ENCODE results near the gene CATSPERZ. TPM values are rescaled to one million over a fixed set of nuclear protein-coding genes. Genes with fewer than 3 reads are reported as not detected.

CATSPERZ gene
- total RNA-seq, 2 donors from 2014 or later: 0.53 to 1.1 TPM

GRCh38 chr11:64331569-64332371, 31.6 kb downstream of the CATSPERZ start:
- peaks cover 20% of the 10 kb centered on the region for H3K4me1 Mint-ChIP-seq (ENCODE audit: low read depth)
- peak; percentile 89 to 92 for DNase-seq
- H3K9me3 Mint-ChIP-seq: no peaks in the 10 kb centered on the region
- no peaks in the 10 kb centered on the region for H3K36me3 Mint-ChIP-seq (ENCODE audit: insufficient read depth in 2 of 2)
- peak overlapping the region; percentile 6 for H3K27ac Mint-ChIP-seq
- H3K4me3 Mint-ChIP-seq: peak overlapping the region; percentile 32 to 40
- H3K27me3 Mint-ChIP-seq (ENCODE audit: low read depth): no peaks in the 10 kb centered on the region
- peak; percentile 88 to 91 for ATAC-seq (replicated peaks in 1 of 2)

GRCh38 chr11:64333556-64333955, 33.4 kb downstream of the CATSPERZ start:
- Mint-ChIP-seq H3K36me3 (ENCODE audit: insufficient read depth in 2 of 2) (peaks cover 0 to 5% of the 10 kb centered on the region in 2 donors), H3K4me3 (no peak overlapping the region), H3K9me3 (no peaks in the 10 kb centered on the region), H3K4me1 (ENCODE audit: low read depth) (peaks cover 30% of the 10 kb centered on the region), H3K27ac (no peak overlapping the region), H3K27me3 (ENCODE audit: low read depth) (no peaks in the 10 kb centered on the region)
- DNase-seq (no peak), ATAC-seq (replicated peaks in 1 of 2) (no peak)

GRCh38 chr11:64334764-64335735, 34.9 kb downstream of the CATSPERZ start:
- Mint-ChIP-seq H3K27me3 (ENCODE audit: low read depth) (no peaks in the 10 kb centered on the region), H3K4me3 (peak overlapping the region; percentile 17 to 42), H3K9me3 (no peaks in the 10 kb centered on the region), H3K36me3 (ENCODE audit: insufficient read depth in 2 of 2) (peaks cover 0 to 9% of the 10 kb centered on the region in 2 donors), H3K27ac (peak overlapping the region; percentile 68), H3K4me1 (ENCODE audit: low read depth) (peaks cover 44% of the 10 kb centered on the region)
- ATAC-seq (replicated peaks in 1 of 2) (peak; percentile 73 to 75), DNase-seq (peak; percentile 62 to 76)

GRCh38 chr11:64337538-64338249, 37.5 kb downstream of the CATSPERZ start:
- Mint-ChIP-seq H3K27me3 (ENCODE audit: low read depth) (no peaks in the 10 kb centered on the region), H3K9me3 (no peaks in the 10 kb centered on the region), H3K36me3 (ENCODE audit: insufficient read depth in 2 of 2) (peaks cover 0 to 12% of the 10 kb centered on the region in 2 donors), H3K4me1 (ENCODE audit: low read depth) (peaks cover 56% of the 10 kb centered on the region), H3K4me3 (peak overlapping the region in 1 of 2 donors; percentile 87), H3K27ac (peak overlapping the region; percentile 48)
- DNase-seq: no peak
- ATAC-seq (replicated peaks in 1 of 2): no peak

- no peak for ATAC-seq (replicated peaks in 1 of 2)
- peak overlapping the region; percentile 82 for H3K27ac Mint-ChIP-seq
- peaks cover 60% of the 10 kb centered on the region for H3K4me1 Mint-ChIP-seq (ENCODE audit: low read depth)
- H3K9me3 Mint-ChIP-seq: no peaks in the 10 kb centered on the region
- peak overlapping the region; percentile 87 to 96 for H3K4me3 Mint-ChIP-seq
- DNase-seq: no peak
- peaks cover 0 to 12% of the 10 kb centered on the region in 2 donors for H3K36me3 Mint-ChIP-seq (ENCODE audit: insufficient read depth in 2 of 2)
- no peaks in the 10 kb centered on the region for H3K27me3 Mint-ChIP-seq (ENCODE audit: low read depth)
Observed at GRCh38 chr11:64338716-64339115, 38.6 kb downstream of the CATSPERZ start.

GRCh38 chr11:64339286-64339685, 39.1 kb downstream of the CATSPERZ start:
- DNase-seq (no peak), ATAC-seq (replicated peaks in 1 of 2) (no peak)
- no peaks in the 10 kb centered on the region for H3K27me3 Mint-ChIP-seq (ENCODE audit: low read depth)
- H3K36me3 Mint-ChIP-seq (ENCODE audit: insufficient read depth in 2 of 2): peaks cover 0 to 12% of the 10 kb centered on the region in 2 donors
- peak overlapping the region; percentile 87 to 96 for H3K4me3 Mint-ChIP-seq
- peak overlapping the region; percentile 82 for H3K27ac Mint-ChIP-seq
- H3K4me1 Mint-ChIP-seq (ENCODE audit: low read depth): peaks cover 60% of the 10 kb centered on the region
- H3K9me3 Mint-ChIP-seq: no peaks in the 10 kb centered on the region

- peaks cover 58% of the 10 kb centered on the region for H3K4me1 Mint-ChIP-seq (ENCODE audit: low read depth)
- ATAC-seq (replicated peaks in 1 of 2) (peak; percentile 78 to 83), DNase-seq (peak; percentile 89)
- H3K9me3 Mint-ChIP-seq: no peaks in the 10 kb centered on the region
- H3K27ac Mint-ChIP-seq: peak within 1 kb of the TSS; percentile 97
- peak within 1 kb of the TSS; percentile 87 to 96 for H3K4me3 Mint-ChIP-seq
- peaks cover 0 to 13% of the 10 kb centered on the region in 2 donors for H3K36me3 Mint-ChIP-seq (ENCODE audit: insufficient read depth in 2 of 2)
- H3K27me3 Mint-ChIP-seq (ENCODE audit: low read depth): no peaks in the 10 kb centered on the region
Observed at GRCh38 chr11:64339754-64340408, 39.7 kb downstream of the CATSPERZ start, which contains the start of gene CCDC88B. Gene CCDC88B (plus strand): TSS chr11:64340204. CDS start chr11:64340267, 63 bp downstream.

- no peaks in the 10 kb centered on the region for H3K9me3 Mint-ChIP-seq
- H3K27me3 Mint-ChIP-seq (ENCODE audit: low read depth): no peaks in the 10 kb centered on the region
- H3K27ac Mint-ChIP-seq: peak overlapping the region; percentile 97
- peak; percentile 55 to 56 for ATAC-seq (replicated peaks in 1 of 2)
- H3K36me3 Mint-ChIP-seq (ENCODE audit: insufficient read depth in 2 of 2): peaks cover under 1 to 17% of the 10 kb centered on the region in 2 donors
- peak; percentile 86 to 87 for DNase-seq
- peaks cover 58% of the 10 kb centered on the region for H3K4me1 Mint-ChIP-seq (ENCODE audit: low read depth)
- peak overlapping the region; percentile 87 to 96 for H3K4me3 Mint-ChIP-seq
Observed at GRCh38 chr11:64340671-64341335, 40.6 kb downstream of the CATSPERZ start.

GRCh38 chr11:64341429-64341828, 41.3 kb downstream of the CATSPERZ start:
- Mint-ChIP-seq H3K4me1 (ENCODE audit: low read depth) (peaks cover 58% of the 10 kb centered on the region), H3K4me3 (peak overlapping the region; percentile 87 to 96), H3K36me3 (ENCODE audit: insufficient read depth in 2 of 2) (peaks cover 2 to 17% of the 10 kb centered on the region in 2 donors), H3K27me3 (ENCODE audit: low read depth) (no peaks in the 10 kb centered on the region), H3K9me3 (no peaks in the 10 kb centered on the region), H3K27ac (no peak overlapping the region)
- DNase-seq (no peak), ATAC-seq (replicated peaks in 1 of 2) (no peak)

- H3K4me3 Mint-ChIP-seq: peak overlapping the region; percentile 30 to 96
- no peak overlapping the region for H3K27ac Mint-ChIP-seq
- H3K9me3 Mint-ChIP-seq: no peaks in the 10 kb centered on the region
- peaks cover 2 to 17% of the 10 kb centered on the region in 2 donors for H3K36me3 Mint-ChIP-seq (ENCODE audit: insufficient read depth in 2 of 2)
- H3K27me3 Mint-ChIP-seq (ENCODE audit: low read depth): no peaks in the 10 kb centered on the region
- ATAC-seq (replicated peaks in 1 of 2) (peak; percentile 81 to 87), DNase-seq (peak; percentile 95 to 96)
- H3K4me1 Mint-ChIP-seq (ENCODE audit: low read depth): peaks cover 58% of the 10 kb centered on the region
Observed at GRCh38 chr11:64341851-64342791, 42.0 kb downstream of the CATSPERZ start.

Measured in activated T-cell treated with anti-CD3 and anti-CD28 coated beads, Interleukin-2, amount 50 U/mL, for 72 hours (primary cell).